Kidney epithelial cell (primary cell): ENCODE measurements around the gene MEOX2. TPM values are rescaled to one million over a fixed set of nuclear protein-coding genes. Genes with fewer than 3 reads are reported as not detected.

Experiments
- DNase-seq: peaks from one replicate; pipeline ENCODE4 v3.0.0-alpha.2; 2010; ENCODE audit warnings: low read depth
- H3K27me3 ChIP-seq: 2 replicates; pipeline ENCODE4 v1.6.0; 2011; ENCODE audit warnings: low read length; ENCODE audit not compliant: control insufficient read depth, insufficient read depth
- H3K36me3 ChIP-seq: 2 replicates; pipeline ENCODE4 v1.5.1; 2011; ENCODE audit warnings: low read length; ENCODE audit not compliant: control insufficient read depth, insufficient read depth
- H3K4me3 ChIP-seq: 2 replicates; pipeline ENCODE4 v1.5.1; 2011; ENCODE audit warnings: low read depth, mild to moderate bottlenecking, control low read depth, low read length
- total RNA-seq: library from RNA; depleted of rRNA; stranded (reverse); fragments of >200 nt; gene quantifications from 2 replicates; pipeline ENCODE4 v1.2.3, GENCODE V29; 2015
- TF ChIP-seq, protein P1 (sequence below): IDR thresholded peaks from 2 replicates; pipeline ENCODE4 v1.5.1; 2011; ENCODE audit warnings: mild to moderate bottlenecking, moderate library complexity, low read length, control low read depth, inconsistent platforms; ENCODE audit not compliant: insufficient read depth, poor library complexity, severe bottlenecking

MEOX2 gene
- total RNA-seq, 1 donor from 2014 or later, result not detected

DNA sequence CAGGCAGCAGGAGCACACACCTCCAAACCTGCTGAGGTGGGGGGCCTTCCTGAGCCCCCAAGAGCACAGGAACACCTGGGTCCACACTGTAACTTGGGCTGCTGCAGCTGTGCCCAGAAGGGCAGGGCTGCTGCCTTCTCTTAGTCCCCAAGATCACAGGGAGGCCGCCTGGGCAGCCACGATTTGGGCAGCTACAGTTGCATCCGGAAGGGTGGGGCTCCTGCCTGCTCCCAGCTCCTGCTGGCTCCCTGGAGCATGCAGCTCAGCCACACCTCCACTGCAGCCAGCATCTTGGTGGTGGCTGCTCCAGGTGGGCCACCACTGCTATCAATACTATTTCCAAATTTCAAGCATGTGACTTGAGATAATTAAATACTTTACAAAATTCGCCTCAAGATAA, 86.2 kb downstream of the MEOX2 start:
- no peak overlapping the region for H3K4me3 ChIP-seq
- DNase-seq, result no peak
- no peaks in the 10 kb centered on the region for H3K36me3 ChIP-seq
- TF ChIP-seq, protein P1, sequence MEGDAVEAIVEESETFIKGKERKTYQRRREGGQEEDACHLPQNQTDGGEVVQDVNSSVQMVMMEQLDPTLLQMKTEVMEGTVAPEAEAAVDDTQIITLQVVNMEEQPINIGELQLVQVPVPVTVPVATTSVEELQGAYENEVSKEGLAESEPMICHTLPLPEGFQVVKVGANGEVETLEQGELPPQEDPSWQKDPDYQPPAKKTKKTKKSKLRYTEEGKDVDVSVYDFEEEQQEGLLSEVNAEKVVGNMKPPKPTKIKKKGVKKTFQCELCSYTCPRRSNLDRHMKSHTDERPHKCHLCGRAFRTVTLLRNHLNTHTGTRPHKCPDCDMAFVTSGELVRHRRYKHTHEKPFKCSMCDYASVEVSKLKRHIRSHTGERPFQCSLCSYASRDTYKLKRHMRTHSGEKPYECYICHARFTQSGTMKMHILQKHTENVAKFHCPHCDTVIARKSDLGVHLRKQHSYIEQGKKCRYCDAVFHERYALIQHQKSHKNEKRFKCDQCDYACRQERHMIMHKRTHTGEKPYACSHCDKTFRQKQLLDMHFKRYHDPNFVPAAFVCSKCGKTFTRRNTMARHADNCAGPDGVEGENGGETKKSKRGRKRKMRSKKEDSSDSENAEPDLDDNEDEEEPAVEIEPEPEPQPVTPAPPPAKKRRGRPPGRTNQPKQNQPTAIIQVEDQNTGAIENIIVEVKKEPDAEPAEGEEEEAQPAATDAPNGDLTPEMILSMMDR, result no peak
- H3K27me3 ChIP-seq, result no peaks in the 10 kb centered on the region

DNA sequence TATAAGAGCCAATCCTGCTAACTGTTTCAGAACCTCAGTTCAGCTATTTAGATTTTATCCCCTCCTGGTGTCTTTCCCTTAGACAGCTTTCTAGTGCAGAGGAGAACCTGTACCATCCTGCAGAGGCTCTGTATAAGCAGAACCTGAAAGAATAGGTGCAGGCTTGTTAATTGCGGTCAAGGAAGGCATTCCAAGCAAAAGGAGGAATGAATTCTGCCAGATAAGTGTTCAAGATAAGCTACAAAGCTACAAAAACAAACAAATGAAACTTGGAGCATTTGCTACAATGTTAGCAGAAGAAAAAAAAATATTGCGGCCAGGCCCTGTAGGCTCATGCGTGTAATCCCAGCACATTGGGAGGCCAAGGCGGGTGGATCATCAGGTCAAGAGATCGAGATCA, 92.0 kb downstream of the MEOX2 start:
- no peaks in the 10 kb centered on the region for H3K27me3 ChIP-seq
- TF ChIP-seq, protein P1, result no peak
- no peak overlapping the region for H3K4me3 ChIP-seq
- H3K36me3 ChIP-seq, result no peaks in the 10 kb centered on the region
- no peak for DNase-seq

DNA sequence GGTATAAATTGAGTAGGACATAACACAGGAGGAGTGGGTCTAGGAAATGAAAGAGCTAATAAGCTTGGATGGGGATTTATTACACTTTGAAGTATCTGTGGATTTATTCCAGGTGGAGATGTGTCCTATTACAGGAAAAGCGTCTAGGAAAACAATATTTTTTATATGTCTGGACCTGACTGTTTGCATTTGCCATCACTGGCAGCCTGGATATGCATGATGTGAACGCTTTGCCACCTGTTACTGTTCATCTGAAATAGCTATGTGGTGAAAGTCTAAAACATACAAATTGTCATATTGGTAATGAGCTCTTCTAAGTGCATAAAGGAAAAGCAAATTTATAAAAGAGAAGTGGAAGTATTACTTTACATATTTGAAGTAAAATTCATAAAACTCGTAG, 93.1 kb downstream of the MEOX2 start:
- Histone ChIP-seq H3K27me3 (no peaks in the 10 kb centered on the region), H3K36me3 (no peaks in the 10 kb centered on the region), H3K4me3 (no peak overlapping the region)
- no peak for DNase-seq
- TF ChIP-seq, protein P1, result no peak

DNA sequence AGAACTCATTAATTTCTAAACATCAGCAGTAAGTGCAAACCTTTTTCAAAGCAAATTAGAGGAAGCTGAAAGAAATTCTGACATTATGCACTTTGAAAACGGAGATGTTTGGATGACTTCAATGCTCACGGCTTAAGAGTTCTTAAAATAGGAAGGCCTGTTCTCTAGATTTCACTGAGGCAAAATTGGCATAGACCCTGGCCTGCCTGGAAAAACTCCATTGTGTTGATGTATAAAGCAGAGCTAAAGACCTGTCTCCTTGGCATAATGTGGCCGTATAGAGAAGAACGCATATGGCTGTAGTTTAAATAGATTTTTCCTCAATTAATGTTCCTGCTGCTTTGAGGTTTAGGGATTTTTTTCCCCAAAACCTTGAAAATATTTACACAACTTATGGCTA, 100.2 kb downstream of the MEOX2 start:
- no peaks in the 10 kb centered on the region for H3K36me3 ChIP-seq
- no peak overlapping the region for H3K4me3 ChIP-seq
- TF ChIP-seq, protein P1, result no peak
- H3K27me3 ChIP-seq, result no peaks in the 10 kb centered on the region
- no peak for DNase-seq

DNA sequence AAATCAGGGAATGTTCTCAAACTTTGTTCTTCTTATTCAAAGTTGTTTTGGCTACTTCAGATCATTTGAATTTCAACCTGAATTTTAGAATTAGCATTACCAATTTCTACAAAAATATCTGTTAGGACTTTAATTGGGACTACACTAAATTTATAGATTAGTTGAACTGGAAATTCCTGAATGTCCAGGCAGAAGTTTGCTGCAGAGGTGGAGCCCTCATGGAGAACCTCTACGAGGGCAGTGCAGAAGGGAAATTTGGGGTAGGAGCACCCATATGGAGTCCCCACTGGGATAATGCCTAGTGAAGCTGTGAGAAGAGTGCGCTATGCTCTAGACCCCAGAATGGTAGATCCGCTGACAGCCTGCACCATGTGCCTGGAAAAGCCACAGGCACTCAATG, 101.9 kb downstream of the MEOX2 start:
- Histone ChIP-seq H3K4me3 (no peak overlapping the region), H3K36me3 (no peaks in the 10 kb centered on the region), H3K27me3 (no peaks in the 10 kb centered on the region)
- no peak for DNase-seq
- TF ChIP-seq, protein P1, result no peak

DNA sequence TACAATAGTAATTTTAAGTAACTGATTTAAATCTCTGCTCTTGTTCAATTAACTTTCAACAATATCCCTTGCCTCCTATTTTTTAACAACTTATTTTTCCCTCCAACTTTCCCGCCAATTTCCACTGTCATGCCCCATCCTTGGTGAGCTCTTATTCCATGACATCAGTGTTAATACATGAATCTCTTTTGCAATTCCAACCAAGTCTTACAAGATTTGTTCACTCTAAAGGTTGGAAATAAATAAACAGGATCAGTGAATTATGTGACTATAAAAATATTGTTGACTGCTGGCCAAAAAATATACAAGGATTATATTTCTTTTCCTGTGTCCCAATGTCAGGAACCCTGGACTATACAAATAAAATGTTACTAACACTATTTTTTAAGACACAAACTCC, 103.7 kb downstream of the MEOX2 start:
- Histone ChIP-seq H3K4me3 (no peak overlapping the region), H3K36me3 (no peaks in the 10 kb centered on the region), H3K27me3 (no peaks in the 10 kb centered on the region)
- TF ChIP-seq, protein P1, result no peak
- no peak for DNase-seq
